ENCODE measurements around the gene UQCC5.
A peak's percentile ranks its signal among the peaks of the same experiment; 100 is the strongest.

UQCC5 gene

GRCh38 chr3:52504977-52505376 is 31.4 kb upstream of the UQCC5 start:
- no peak for DNase-seq (ENCODE audit: low read depth, low spot score)
- TF ChIP-seq CTCF (IDR thresholded peaks at IDR 0.05; ENCODE audit: low read depth, low read length): no peak
- H3K4me3 ChIP-seq (ENCODE audit: low read depth, low read length): no peak overlapping the region
- in situ Hi-C loops (cut with HindIII; ENCODE audit: low sequenced_read_pairs): no loop called here

GRCh38 chr3:52506266-52506966 is 30.0 kb upstream of the UQCC5 start:
- DNase-seq (ENCODE audit: low read depth, low spot score): no peak
- TF ChIP-seq CTCF (IDR thresholded peaks at IDR 0.05; ENCODE audit: low read depth, low read length): no peak
- in situ Hi-C loops (cut with HindIII; ENCODE audit: low sequenced_read_pairs): no loop called here
- no peak overlapping the region for H3K4me3 ChIP-seq (ENCODE audit: low read depth, low read length)

- in situ Hi-C loops (cut with HindIII; ENCODE audit: low sequenced_read_pairs): no loop called here
- TF ChIP-seq CTCF (IDR thresholded peaks at IDR 0.05; ENCODE audit: low read depth, low read length): no peak
- DNase-seq (ENCODE audit: low read depth, low spot score): peak; percentile 54
- H3K4me3 ChIP-seq (ENCODE audit: low read depth, low read length): no peak overlapping the region
Measured at GRCh38 chr3:52507359-52507758, 29.0 kb upstream of the UQCC5 start.

- no peak overlapping the region for H3K4me3 ChIP-seq (ENCODE audit: low read depth, low read length)
- no peak for TF ChIP-seq CTCF (IDR thresholded peaks at IDR 0.05; ENCODE audit: low read depth, low read length)
- in situ Hi-C loops (cut with HindIII; ENCODE audit: low sequenced_read_pairs): no loop called here
- DNase-seq (ENCODE audit: low read depth, low spot score): no peak
Measured at GRCh38 chr3:52509753-52510328, 26.6 kb upstream of the UQCC5 start.

- TF ChIP-seq CTCF (IDR thresholded peaks at IDR 0.05; ENCODE audit: low read depth, low read length): no peak
- no peak overlapping the region for H3K4me3 ChIP-seq (ENCODE audit: low read depth, low read length)
- no peak for DNase-seq (ENCODE audit: low read depth, low spot score)
- in situ Hi-C loops (cut with HindIII; ENCODE audit: low sequenced_read_pairs): no loop called here
Measured at GRCh38 chr3:52511509-52511908, 24.9 kb upstream of the UQCC5 start.

GRCh38 chr3:52512105-52512504 is 24.3 kb upstream of the UQCC5 start:
- TF ChIP-seq CTCF (IDR thresholded peaks at IDR 0.05; ENCODE audit: low read depth, low read length): no peak
- no peak for DNase-seq (ENCODE audit: low read depth, low spot score)
- in situ Hi-C loops (cut with HindIII; ENCODE audit: low sequenced_read_pairs): no loop called here
- no peak overlapping the region for H3K4me3 ChIP-seq (ENCODE audit: low read depth, low read length)
